Measurements from ENCODE around the gene HTR2B.

The HTR2B gene

GRCh38 chr2:231124838-231125568 lies at the start of gene HTR2B:
Gene HTR2B (minus strand): TSS chr2:231125042. CDS start chr2:231123764, 1,278 bp downstream.
- Histone ChIP-seq H3K9me3 (ENCODE audit: insufficient read depth, low read length) (no peaks in the 10 kb centered on the region), H3K9ac (ENCODE audit: insufficient read length, low read depth) (no peak within 1 kb of the TSS), H3K4me3 (ENCODE audit: insufficient read length, low read depth) (no peak within 1 kb of the TSS), H3K27me3 (ENCODE audit: insufficient read depth, insufficient read length) (no peaks in the 10 kb centered on the region), H3K4me1 (ENCODE audit: insufficient read depth, insufficient read length) (no peaks in the 10 kb centered on the region), H3K36me3 (ENCODE audit: insufficient read depth, insufficient read length, low read length) (peaks cover 2% of the 10 kb centered on the region)
- no peak for TF ChIP-seq SUZ12 (IDR thresholded peaks at IDR 0.05; ENCODE audit: extremely low read depth, insufficient read depth, insufficient read length)
- no peak for DNase-seq (ENCODE audit: low read depth, low spot score)

- peaks cover 57% of the 10 kb centered on the region for H3K36me3 ChIP-seq (ENCODE audit: insufficient read depth, insufficient read length, low read length)
Observed at GRCh38 chr2:231174211-231174651, 49.4 kb upstream of the HTR2B start.

GRCh38 chr2:231172025-231172424 lies 47.2 kb upstream of the HTR2B start:
- H3K36me3 ChIP-seq (ENCODE audit: insufficient read depth, insufficient read length, low read length): peaks cover 71% of the 10 kb centered on the region
- no peak overlapping the region for H3K4me3 ChIP-seq (ENCODE audit: insufficient read length, low read depth)
- H3K9ac ChIP-seq (ENCODE audit: insufficient read length, low read depth): no peak overlapping the region
- no peaks in the 10 kb centered on the region for H3K4me1 ChIP-seq (ENCODE audit: insufficient read depth, insufficient read length)
- no peaks in the 10 kb centered on the region for H3K27me3 ChIP-seq (ENCODE audit: insufficient read depth, insufficient read length)
- no peaks in the 10 kb centered on the region for H3K9me3 ChIP-seq (ENCODE audit: insufficient read depth, low read length)
- TF ChIP-seq YY1 (IDR thresholded peaks at IDR 0.05; ENCODE audit: insufficient read depth, insufficient read length) (no peak), ZNF274 (IDR thresholded peaks at IDR 0.05; ENCODE audit: low read depth, low read length) (no peak), SUZ12 (IDR thresholded peaks at IDR 0.05; ENCODE audit: extremely low read depth, insufficient read depth, insufficient read length) (no peak)
- DNase-seq (ENCODE audit: low read depth, low spot score): no peak

More at GRCh38 chr2:231174211-231174651, 49.4 kb upstream of the HTR2B start:
- no peak overlapping the region for H3K9ac ChIP-seq (ENCODE audit: insufficient read length, low read depth)
- no peak overlapping the region for H3K4me3 ChIP-seq (ENCODE audit: insufficient read length, low read depth)
- no peaks in the 10 kb centered on the region for H3K9me3 ChIP-seq (ENCODE audit: insufficient read depth, low read length)
- no peaks in the 10 kb centered on the region for H3K27me3 ChIP-seq (ENCODE audit: insufficient read depth, insufficient read length)
- TF ChIP-seq SUZ12 (IDR thresholded peaks at IDR 0.05; ENCODE audit: extremely low read depth, insufficient read depth, insufficient read length): no peak
- no peaks in the 10 kb centered on the region for H3K4me1 ChIP-seq (ENCODE audit: insufficient read depth, insufficient read length)
- DNase-seq (ENCODE audit: low read depth, low spot score): no peak

GRCh38 chr2:231170055-231170454 lies 45.2 kb upstream of the HTR2B start:
- H3K27me3 ChIP-seq (ENCODE audit: insufficient read depth, insufficient read length): no peaks in the 10 kb centered on the region
- H3K9ac ChIP-seq (ENCODE audit: insufficient read length, low read depth): no peak overlapping the region
- H3K4me1 ChIP-seq (ENCODE audit: insufficient read depth, insufficient read length): no peaks in the 10 kb centered on the region
- no peak overlapping the region for H3K4me3 ChIP-seq (ENCODE audit: insufficient read length, low read depth)
- no peak for DNase-seq (ENCODE audit: low read depth, low spot score)
- no peaks in the 10 kb centered on the region for H3K9me3 ChIP-seq (ENCODE audit: insufficient read depth, low read length)
- TF ChIP-seq SUZ12 (IDR thresholded peaks at IDR 0.05; ENCODE audit: extremely low read depth, insufficient read depth, insufficient read length) (no peak), ZNF274 (IDR thresholded peaks at IDR 0.05; ENCODE audit: low read depth, low read length) (no peak), YY1 (IDR thresholded peaks at IDR 0.05; ENCODE audit: insufficient read depth, insufficient read length) (no peak)
- H3K36me3 ChIP-seq (ENCODE audit: insufficient read depth, insufficient read length, low read length): peaks cover 88% of the 10 kb centered on the region

- Histone ChIP-seq H3K36me3 (ENCODE audit: insufficient read depth, insufficient read length, low read length) (peaks cover 88% of the 10 kb centered on the region), H3K4me1 (ENCODE audit: insufficient read depth, insufficient read length) (no peaks in the 10 kb centered on the region), H3K27me3 (ENCODE audit: insufficient read depth, insufficient read length) (no peaks in the 10 kb centered on the region), H3K9me3 (ENCODE audit: insufficient read depth, low read length) (no peaks in the 10 kb centered on the region), H3K9ac (ENCODE audit: insufficient read length, low read depth) (no peak overlapping the region), H3K4me3 (ENCODE audit: insufficient read length, low read depth) (no peak overlapping the region)
- TF ChIP-seq YY1 (IDR thresholded peaks at IDR 0.05; ENCODE audit: insufficient read depth, insufficient read length) (no peak), SUZ12 (IDR thresholded peaks at IDR 0.05; ENCODE audit: extremely low read depth, insufficient read depth, insufficient read length) (no peak), ZNF274 (IDR thresholded peaks at IDR 0.05; ENCODE audit: low read depth, low read length) (no peak)
- no peak for DNase-seq (ENCODE audit: low read depth, low spot score)
Observed at GRCh38 chr2:231169488-231169887, 44.6 kb upstream of the HTR2B start.

GRCh38 chr2:231168460-231169139 lies 43.8 kb upstream of the HTR2B start:
- TF ChIP-seq SUZ12 (IDR thresholded peaks at IDR 0.05; ENCODE audit: extremely low read depth, insufficient read depth, insufficient read length): no peak
- no peak for TF ChIP-seq YY1 (IDR thresholded peaks at IDR 0.05; ENCODE audit: insufficient read depth, insufficient read length)
- TF ChIP-seq ZNF274 (IDR thresholded peaks at IDR 0.05; ENCODE audit: low read depth, low read length): no peak
- Histone ChIP-seq H3K9ac (ENCODE audit: insufficient read length, low read depth) (no peak overlapping the region), H3K9me3 (ENCODE audit: insufficient read depth, low read length) (no peaks in the 10 kb centered on the region), H3K4me3 (ENCODE audit: insufficient read length, low read depth) (no peak overlapping the region), H3K27me3 (ENCODE audit: insufficient read depth, insufficient read length) (no peaks in the 10 kb centered on the region), H3K36me3 (ENCODE audit: insufficient read depth, insufficient read length, low read length) (peaks cover 87% of the 10 kb centered on the region), H3K4me1 (ENCODE audit: insufficient read depth, insufficient read length) (no peaks in the 10 kb centered on the region)
- no peak for DNase-seq (ENCODE audit: low read depth, low spot score)

GRCh38 chr2:231167745-231168459 lies 43.1 kb upstream of the HTR2B start:
- no peak overlapping the region for H3K4me3 ChIP-seq (ENCODE audit: insufficient read length, low read depth)
- H3K9me3 ChIP-seq (ENCODE audit: insufficient read depth, low read length): no peaks in the 10 kb centered on the region
- no peaks in the 10 kb centered on the region for H3K27me3 ChIP-seq (ENCODE audit: insufficient read depth, insufficient read length)
- H3K4me1 ChIP-seq (ENCODE audit: insufficient read depth, insufficient read length): no peaks in the 10 kb centered on the region
- TF ChIP-seq YY1 (IDR thresholded peaks at IDR 0.05; ENCODE audit: insufficient read depth, insufficient read length) (no peak), SUZ12 (IDR thresholded peaks at IDR 0.05; ENCODE audit: extremely low read depth, insufficient read depth, insufficient read length) (no peak), ZNF274 (IDR thresholded peaks at IDR 0.05; ENCODE audit: low read depth, low read length) (no peak)
- H3K9ac ChIP-seq (ENCODE audit: insufficient read length, low read depth): no peak overlapping the region
- peaks cover 86% of the 10 kb centered on the region for H3K36me3 ChIP-seq (ENCODE audit: insufficient read depth, insufficient read length, low read length)
- no peak for DNase-seq (ENCODE audit: low read depth, low spot score)

Data from NT2/D1 (cell line).